Panc1 (cell line): ENCODE results near the gene ATG13.

Experiments used
- POLR2AphosphoS5 ChIP-seq: IDR thresholded peaks from 2 replicates; pipeline ENCODE4 v1.6.1; 2012; ENCODE audit warnings: mild to moderate bottlenecking, low read depth, low read length, moderate library complexity
- TF ChIP-seq, protein P1 (sequence below): fragments of 450-650 bp; IDR thresholded peaks from 2 replicates; pipeline ENCODE4 v1.5.1; 2017; ENCODE audit warnings: mild to moderate bottlenecking

DNA sequence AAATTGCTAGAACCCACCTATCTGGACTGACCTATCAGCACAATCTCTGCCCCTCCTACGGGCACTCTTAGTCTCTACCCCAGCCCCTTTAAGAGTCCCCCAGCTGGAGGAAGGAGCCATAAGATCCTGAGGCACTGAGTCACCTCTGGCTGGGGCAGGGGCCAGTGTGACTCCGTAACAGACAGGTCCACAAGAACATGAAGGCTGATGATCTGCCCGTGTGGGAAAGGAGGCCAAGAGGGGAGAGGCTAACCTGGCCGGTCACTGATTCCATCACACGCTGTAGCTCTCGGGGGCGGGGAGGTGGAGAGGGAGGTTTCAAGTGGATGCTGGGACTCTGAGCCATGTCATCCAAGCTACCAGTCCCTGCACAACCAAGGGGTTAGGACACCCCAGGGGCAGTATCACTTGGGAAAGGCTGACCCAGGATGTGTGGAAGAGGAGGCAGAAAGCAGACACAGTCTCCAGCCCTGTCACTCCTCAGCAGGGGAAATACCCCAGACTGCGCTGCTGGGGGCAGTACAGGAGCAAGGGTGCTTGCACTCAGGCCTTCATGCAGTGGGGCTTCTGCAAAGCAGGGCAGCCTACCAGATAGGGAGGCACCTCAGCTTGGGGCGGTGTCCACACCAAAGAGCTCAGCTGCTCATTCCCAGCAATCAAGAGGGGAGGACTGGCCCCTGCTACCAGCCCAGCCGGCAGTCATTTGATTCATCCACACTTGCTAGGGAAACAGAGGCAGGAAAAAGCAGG is 60.8 kb downstream of the ATG13 start:
- TF ChIP-seq, protein P1, sequence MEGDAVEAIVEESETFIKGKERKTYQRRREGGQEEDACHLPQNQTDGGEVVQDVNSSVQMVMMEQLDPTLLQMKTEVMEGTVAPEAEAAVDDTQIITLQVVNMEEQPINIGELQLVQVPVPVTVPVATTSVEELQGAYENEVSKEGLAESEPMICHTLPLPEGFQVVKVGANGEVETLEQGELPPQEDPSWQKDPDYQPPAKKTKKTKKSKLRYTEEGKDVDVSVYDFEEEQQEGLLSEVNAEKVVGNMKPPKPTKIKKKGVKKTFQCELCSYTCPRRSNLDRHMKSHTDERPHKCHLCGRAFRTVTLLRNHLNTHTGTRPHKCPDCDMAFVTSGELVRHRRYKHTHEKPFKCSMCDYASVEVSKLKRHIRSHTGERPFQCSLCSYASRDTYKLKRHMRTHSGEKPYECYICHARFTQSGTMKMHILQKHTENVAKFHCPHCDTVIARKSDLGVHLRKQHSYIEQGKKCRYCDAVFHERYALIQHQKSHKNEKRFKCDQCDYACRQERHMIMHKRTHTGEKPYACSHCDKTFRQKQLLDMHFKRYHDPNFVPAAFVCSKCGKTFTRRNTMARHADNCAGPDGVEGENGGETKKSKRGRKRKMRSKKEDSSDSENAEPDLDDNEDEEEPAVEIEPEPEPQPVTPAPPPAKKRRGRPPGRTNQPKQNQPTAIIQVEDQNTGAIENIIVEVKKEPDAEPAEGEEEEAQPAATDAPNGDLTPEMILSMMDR = no peak
- TF ChIP-seq POLR2AphosphoS5 = no peak
